ENCODE results near the gene TSHR.
"Not testable (repeated sequence)": the region's sequence is repeated elsewhere in the genome, so short reads cannot be mapped to it uniquely, and the experiment has no call there.

Gene TSHR

DNA sequence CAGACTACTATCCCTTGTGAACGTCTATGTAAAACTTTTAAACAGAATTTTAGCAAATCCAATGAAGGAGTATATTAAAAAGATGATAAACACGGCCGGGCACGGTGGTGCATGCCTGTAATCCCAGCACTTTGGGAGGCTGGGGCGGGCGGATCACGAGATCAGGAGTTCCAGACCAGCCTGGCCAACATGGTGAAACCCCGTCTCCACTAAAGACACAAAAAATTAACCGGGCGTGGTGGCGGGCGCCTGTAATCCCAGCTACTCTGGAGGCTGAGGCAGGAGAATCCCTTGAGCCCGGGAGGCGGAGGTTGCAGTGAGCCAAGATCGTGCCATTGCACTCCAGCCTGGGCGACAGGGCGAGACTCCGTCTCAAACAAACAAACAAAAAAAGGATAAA lies 2.2 kb upstream of the TSHR start:
- FAIRE-seq: not testable (repeated sequence)

DNA sequence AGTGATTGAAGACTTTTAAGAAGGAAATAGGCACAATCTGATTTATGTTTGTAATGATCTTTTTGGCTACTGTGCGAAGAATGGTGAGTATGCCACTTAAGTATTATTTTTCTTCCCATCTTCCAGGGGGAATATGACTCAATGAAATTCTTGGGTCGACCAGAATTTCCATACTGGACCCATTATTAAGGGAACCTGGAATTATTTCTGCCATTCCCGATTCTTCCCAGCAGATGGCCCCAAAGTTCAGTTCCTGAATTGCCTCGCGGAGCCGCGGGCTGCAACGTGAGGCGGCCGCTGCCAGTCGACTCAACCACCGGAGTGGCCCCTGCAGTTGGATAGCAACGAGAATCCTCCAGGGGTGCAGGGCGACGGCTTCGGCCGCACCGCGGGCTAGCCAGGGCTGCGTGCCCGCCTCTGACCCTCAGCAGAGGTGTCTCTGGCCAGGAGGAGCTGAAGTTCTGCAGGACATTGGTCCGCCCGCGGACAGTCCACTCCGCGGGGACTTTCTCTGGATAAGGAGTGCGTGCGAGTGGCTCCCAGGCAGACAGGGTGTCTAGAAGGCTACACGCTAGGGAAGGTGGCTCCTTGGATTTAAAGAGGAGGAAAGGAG lies 628 bp upstream of the TSHR start:
- FAIRE-seq: peak; percentile 76

DNA sequence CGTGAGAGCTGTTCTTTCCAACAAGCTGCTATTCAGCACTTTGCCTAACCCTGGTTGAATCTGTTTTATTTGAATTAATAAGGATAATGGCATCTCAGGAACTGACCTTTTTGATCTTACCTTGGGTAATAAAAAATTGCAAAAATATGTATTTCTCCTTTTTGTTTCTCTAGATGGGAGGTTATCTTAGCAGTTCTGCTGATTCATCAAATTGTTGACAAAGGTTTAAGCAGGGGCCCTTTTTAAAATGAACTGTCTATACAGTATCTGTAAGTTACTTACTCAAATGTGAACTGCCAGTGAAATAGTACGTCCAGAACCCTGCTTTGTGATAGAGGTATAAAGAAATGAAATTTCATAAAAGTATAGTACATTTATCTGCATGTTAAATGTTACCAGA lies 681 bp downstream of the TSHR start:
- FAIRE-seq: no peak

DNA sequence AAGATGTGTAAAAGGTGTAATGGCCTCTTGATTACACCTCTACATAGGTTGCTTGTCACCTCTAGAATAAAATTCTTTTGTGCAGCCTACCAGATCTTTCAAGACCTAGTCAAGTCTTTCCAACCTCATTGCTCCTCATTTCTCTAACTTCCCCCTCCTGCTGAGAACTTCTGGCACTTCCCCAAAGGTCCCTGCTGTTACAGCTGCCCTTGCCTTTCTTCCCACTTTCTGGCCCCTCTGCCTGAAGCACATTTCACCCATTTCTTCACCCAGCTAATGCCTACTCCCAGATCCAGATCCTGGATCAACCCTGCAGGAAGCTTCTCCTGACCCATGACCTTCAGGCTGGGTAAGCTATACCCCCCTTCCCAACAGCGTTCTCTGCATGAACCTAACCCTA lies 1.5 kb downstream of the TSHR start:
- FAIRE-seq: no peak

DNA sequence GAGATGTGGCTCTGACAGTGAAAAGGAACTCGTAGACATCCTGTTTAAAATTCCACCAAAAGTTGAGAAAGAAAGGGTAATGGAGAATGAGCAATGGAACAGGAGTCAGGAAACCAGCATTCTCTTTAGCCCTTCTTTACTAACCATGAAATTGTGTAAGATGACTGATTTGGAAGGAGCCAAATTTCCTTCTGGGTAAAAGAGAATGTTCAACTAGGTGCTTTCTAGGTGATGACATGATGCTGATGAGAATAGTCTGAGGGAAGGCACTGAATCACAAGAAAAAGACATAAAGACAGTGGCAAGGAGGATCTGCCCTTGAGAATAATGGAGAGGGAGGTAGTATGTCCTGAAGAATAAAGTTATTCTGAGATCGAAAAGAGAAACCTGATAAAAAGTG lies 2.2 kb downstream of the TSHR start:
- no peak for FAIRE-seq

DNA sequence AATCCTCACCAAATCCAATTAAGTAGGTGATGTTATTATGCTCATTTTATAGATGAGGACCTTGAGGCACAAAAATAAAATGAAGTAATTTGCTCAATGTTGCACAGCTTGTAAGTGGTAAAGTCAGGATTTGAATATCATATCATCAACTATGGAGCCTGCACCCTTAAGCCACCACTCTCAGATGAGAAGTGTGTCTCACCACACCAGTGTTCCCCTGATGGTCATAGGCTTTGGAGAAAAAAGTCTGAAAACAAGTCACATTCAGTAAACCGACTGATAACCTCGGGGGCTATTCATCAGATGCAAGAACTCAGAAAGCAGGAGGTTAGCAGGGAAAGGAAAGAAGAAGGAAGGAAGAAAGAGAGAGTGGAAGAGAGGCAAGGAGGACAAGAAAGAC lies 2.8 kb downstream of the TSHR start:
- no peak for FAIRE-seq

DNA sequence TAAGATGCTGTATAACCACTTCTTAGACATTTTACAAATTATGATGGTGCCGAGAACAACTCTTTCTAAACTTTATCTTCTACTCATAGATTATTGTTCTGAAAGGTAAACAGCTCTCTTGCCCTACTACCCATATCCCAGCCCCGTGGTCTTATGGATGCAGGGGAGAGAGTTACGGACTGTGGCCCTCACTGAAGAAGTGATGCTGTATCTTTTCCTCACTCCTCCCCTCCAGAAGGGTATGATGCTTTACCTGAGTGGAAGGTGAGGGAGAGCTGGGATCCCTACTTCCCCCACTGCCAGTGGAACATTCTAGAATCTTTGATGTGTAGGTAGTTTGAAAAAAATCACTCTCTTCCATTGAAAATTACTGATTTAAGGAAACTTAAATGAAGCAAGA lies 3.5 kb downstream of the TSHR start:
- no peak for FAIRE-seq

DNA sequence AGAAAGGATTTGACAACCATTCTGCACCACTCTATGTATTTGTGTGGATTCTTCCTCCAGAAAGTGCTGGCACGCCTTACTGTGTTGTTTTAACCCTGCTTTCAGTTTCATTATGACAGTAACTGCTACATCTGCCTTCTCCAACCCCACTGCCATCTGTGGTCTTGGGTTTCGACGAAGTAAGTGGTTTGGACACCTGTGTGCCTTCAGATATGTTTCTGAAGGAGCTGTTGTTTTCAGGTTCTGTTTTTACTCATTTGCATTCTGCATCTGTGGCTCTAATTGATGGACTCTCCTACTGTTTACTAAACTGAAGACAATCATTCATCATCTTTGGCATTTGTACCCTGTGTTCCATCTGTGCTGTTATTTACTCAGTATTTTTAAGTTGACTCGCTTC lies 4.1 kb downstream of the TSHR start:
- no peak for FAIRE-seq

DNA sequence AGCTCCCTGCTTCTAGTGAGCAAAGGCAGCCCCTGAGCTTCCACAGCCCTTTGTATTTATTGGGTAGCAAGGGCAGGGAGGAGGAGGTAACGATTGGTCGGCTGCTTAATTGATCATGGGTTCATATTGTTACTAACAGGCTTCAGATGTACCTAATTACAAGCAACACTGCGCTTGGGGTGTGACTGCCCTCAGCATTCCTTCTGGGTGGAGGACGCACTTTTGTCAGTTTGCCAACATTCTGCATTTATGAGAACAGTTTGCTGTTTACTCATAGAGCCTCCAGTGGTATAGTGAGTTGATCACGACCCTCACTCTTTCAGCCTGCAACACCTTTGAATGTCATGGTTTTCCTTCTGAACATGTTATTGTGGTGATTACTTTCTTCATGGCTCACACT lies 9.6 kb downstream of the TSHR start:
- FAIRE-seq: no peak

DNA sequence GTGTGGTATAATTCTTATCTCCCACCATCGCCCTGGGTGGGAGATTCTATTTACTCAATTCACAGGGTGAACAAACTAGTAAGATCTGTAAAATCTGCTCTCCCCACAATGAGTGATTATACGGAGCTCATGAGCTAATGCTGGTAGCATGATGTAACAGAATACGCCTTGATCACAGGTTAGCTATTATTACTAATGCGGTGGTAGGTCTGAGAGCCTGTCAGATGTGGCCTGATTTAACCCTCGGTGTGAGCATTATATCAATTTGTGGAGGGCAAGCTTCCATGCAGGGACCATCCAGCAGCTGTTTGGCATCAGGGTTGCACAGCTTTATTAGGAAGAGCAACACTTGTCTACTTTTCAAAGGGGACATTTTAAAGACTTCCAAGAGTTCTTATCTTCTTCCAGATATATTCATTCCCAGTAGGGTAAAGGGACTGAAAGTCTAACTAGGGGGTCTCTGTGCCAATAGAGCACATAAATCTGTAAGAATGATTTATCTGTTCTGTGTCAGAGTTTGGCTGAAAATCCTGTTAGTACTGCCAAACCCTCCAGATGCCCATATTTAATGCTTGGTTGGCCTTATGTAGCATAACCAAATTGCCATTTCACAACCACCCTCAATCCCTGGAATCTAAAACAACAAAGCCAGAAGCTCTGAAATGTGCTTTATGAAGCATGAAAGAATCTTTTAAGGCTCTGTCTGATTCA lies 18.7 kb downstream of the TSHR start:
- no peak for FAIRE-seq

DNA sequence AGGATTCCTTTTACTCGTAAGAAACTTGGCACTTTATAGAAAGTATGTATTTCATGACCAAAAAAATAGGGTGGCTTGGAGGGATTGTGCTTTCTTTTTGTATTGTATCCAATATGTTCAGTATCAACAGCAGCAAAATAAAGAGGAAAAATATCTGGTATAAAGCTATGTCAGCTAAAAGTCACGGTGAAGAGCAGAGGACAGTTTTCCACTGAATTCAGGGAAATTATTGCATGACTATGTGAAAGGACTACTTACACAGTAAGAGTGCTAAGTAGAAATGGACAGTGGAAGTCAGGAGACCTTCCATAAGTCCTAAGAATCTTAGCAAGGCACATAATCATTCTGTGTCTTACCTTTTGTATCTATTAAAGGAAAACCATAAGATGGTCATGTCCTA lies 19.3 kb downstream of the TSHR start:
- no peak for FAIRE-seq

DNA sequence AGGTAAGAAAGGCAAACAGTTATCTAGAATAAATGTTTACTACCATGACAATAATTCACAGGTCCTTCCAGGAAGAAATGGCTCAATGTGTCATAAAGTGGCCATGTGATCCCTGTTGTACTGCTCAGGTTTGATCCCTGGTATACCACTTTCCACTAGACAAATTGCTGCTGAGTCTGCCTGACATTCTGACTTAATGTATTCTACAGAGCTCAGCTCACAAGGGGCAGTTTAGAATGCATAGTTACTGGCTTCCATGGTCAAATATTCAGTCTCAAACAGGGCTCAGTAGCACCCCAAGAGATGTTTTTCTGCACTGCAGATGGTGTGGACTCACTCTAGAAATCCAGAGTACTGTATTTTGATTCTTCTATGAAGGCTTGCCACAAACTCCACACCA lies 21.8 kb downstream of the TSHR start:
- FAIRE-seq: no peak

DNA sequence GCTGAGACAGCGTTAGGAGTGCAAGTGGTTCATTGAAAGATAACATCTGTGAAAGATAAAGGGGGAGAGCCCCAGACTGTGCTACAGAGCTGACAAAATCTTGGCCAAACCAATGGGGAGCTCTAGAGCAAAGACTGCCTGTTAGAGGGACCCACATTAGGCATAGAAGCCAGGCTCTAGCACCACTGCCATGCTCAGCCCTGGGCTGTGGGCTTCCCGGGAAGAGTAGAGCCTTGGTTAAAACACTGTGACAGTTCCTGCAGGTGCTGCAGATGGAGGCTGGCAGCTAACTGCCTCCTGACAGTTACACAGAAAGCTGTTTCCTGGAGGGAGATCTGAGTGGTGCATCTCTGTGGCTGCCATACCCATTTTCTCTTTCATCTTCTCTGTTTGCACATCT lies 23.0 kb downstream of the TSHR start:
- no peak for FAIRE-seq

DNA sequence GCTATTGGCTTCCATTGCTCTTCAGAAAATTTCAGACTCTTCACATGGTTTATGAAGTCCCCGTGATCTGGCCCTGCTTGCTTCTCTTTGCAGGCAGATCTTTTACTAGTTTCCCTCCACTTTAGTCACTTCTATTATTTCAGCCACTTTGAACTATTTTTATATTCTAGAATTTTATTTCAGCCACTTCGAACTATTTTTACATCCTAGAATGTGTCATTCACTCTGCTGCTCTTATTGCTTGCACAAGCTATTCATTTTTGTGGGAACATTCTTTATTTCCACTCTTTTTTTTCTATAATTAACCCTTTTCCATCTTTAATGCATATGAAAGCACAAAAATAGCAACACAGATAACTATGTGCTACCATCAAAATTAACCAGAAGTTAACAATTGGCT lies 24.5 kb downstream of the TSHR start:
- no peak for FAIRE-seq

DNA sequence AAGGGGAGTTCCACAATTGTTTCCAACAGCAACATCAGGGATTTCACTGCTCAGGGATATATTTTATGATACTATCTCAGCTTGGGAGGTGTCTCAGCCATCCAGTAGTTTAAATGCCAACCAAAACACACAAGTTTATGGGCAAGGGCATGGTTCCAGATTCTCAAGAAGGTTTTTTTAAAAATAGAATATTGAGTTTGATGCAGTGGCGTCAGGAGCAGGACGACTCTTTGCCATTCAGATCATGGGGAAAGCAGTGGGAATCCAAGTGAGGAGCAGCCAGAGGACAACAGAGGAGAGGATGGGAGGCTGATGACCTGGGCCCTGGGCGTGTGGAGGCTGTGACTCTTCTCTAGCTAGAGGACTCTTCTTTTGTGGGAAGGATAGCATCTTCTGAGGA lies 25.7 kb downstream of the TSHR start:
- no peak for FAIRE-seq

DNA sequence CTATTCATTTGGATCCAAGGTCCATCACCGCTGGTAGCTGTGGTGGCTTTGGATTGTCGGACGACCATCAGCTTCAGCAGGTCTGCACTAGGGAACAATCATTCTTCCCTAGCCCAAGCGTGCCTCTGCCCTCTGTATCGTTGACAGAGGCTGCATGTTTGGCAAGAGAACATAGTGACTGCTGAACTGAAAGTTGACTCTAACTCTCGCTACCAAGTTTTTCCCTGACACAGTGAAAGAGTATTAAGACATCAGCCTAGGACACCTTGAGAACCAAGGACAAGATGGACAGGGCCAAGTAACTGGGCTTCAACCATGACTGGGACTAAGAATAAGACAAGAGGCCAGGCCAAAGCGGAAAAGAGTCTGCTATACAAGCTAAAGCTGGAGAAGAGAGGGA lies 26.3 kb downstream of the TSHR start:
- no peak for FAIRE-seq

DNA sequence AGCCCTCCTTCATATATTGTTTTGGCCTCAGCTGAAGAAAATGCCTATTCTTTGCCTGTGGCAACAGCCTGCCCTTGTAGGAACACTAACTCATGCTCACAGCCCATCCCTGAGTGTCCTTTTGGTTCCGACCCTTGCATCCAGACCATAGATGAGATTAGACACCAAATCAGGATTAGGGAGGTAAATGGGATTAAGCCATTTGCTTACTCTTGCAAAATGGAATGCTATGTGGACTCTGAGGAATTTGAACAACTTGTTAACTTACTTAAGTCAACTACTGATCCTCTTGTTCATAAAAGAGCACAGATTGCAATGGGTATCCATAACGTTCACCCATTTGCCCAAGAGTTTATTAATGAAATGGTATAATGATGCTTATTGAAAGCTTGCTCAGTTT lies 27.3 kb downstream of the TSHR start:
- FAIRE-seq: no peak

DNA sequence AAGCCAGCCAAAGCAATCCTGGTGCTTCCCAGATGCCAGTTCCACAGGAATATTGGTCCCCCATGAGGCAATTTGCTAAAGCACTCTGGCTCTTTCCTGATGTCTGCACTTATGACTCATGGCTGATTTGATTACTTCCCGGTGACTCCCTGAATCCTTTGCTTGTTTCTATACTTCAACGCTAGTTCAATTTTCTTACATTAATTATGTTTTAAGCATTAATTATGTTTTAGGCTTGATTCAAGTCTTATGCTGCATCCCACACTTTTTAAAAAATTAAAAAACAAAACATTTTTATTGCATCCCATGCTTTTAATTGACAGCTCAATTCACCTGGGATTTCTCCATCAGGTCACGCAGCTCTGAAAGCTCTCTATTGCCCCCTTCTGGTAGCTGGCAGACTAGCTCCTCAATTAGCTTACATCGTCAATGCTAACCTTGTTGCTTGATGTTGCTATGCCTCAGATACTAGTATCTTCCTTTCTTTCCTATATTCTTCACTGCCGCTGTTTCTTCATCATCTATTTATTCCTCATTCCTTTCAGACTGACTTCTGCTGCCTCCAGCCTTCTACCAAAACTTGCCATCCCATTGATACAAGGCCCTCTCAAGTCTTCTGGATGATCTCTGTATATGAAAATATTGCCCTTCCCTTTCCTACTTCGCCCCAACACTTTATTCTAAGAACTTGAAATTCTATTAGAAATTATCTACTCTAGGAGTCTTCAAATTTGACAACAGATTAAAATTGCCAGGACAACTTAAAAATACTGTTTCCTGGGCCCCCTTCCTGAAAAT lies 32.0 kb downstream of the TSHR start:
- peak; percentile 55 for FAIRE-seq

DNA sequence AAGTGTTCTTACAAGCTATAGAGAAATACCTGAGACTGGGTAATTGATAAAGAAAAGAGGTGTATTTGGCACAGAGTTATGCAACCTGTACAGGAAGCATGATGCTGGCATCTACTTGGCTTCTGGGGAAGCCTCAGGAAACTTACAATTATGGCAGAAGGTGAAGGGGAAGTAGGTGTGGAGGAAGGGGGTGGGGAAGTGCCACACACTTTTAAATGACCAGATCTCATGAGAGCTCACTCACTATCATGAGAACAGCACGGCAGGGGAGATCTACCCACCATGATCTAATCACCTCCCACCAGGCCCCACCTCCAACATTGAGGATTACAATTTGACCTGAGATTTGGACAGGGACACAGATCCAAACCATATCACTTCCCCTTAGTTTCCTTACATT lies 32.8 kb downstream of the TSHR start:
- FAIRE-seq: no peak

DNA sequence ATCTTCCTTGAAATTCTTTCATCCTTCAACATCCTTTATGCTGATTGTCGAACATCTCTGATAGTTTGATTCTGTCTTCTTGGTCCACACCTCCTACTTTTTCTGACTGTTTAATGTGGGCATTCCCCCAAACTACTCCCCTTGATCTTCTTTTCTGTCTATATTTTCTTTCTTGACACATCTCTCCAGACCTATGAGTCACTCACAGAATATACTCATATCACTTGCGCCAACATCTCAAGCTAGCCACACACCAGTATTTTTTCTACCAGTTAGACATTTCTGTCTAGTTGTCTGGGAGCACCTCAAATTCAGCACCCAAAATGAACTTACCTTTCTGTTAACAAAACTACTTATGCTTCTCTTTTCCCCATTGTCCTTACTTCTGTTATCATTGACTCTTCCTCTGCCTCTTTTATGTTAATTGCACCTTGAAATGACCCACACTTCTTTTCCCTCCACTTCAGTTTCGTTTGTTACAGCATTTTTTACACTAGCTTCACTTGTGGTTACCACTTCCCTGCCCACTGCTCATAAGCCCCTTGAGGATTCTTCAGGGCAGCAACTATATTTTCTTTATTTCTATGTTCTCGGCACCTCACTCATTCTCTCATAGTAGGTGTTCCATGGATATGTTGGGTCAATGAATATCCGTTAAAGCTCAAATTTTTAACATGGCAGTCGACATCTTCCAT lies 33.5 kb downstream of the TSHR start:
- no peak for FAIRE-seq

DNA sequence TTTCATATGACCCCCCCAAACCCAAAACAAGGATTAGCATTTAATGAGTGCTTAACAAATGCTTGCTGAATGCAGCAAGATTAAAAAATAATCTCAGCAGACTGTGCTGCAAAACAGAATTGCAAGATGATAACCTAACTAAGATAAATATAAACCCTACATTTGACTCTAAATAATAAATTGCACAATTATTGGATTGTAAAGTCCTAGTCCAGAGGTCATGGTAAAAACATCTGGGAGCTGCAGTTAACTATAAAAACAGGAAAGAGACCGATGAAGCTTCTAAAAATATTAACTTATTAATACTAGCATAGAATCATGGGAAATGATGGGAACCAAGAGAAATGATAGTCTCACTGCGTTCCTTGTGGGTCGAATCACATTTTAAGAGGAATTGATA lies 37.2 kb downstream of the TSHR start:
- no peak for FAIRE-seq

DNA sequence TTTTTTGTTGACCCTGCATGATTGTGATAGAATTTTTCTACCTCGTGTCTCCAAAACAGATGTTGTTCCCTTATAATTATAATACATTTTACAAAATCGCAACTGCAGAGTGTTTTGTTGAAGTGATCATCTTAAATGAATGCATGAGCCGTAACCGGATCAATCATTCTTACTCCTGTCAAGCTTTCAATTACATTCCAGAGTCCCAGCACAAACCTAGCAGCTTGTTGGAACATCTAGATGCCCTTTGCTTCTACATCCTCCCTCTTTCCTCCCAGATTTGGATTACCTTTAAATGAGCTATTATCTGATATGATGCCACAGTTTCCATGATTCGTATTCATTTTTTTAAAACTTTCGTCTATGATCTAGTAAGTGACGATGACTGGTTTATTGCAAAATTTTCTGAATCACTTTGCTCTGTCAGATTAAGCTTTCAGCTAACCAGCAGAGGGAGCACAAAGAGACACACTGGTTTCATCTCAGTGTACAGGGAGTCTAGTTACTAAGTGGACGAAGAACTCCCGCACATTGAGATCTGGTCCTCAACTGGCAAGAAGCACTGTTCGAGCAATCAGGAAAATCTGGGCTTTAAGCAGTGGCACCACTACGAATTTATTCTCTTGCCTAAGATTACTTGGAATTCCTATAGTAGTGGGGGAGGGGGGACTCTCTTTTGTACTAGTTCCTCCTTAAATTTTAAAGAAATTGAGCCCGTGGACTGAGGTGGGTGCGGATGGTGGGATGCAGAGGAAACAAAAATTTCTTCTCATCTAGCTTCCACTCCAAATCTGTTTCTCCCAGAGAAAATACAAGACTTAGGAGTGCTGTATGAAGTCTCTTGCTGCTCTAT lies 40.9 kb downstream of the TSHR start:
- FAIRE-seq: peak; percentile 91

DNA sequence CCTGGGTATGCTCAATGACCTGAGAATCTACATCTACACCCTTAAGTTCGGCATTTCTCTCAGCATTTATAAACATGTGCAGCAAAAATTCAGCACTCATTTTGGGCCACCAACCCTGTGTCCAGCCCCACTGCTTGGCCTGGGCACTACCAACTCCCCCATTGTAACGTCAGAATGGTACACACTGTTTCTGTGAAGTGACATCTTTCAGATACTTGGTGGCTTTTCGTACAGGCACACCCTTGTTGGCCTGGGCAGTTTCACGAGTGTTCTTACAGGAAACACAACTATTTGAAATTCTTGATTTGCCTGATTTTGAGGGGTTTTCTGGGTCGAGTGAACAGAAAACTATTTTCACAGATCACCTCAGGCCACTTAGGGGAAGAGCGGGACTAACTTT lies 46.0 kb downstream of the TSHR start:
- no peak for FAIRE-seq
